Fibroblast of mammary gland (primary cell): Measurements from ENCODE around the gene AQR.
A peak's percentile ranks its signal among the peaks of the same experiment; 100 is the strongest.
"Not testable (repeated sequence)": the region's sequence is repeated elsewhere in the genome, so short reads cannot be mapped to it uniquely, and the experiment has no call there.

Source experiments
- DNase-seq: peaks from one replicate; pipeline ENCODE4 v3.0.0-alpha.2; 2010; ENCODE audit warnings: low read depth
- H3K4me3 ChIP-seq: 2 replicates; pipeline ENCODE4 v1.5.1; 2011; ENCODE audit warnings: low read depth, mild to moderate bottlenecking, low read length, moderate library complexity; ENCODE audit not compliant: control insufficient read depth
- TF ChIP-seq, protein P1 (sequence below): conservative IDR thresholded peaks from 2 replicates; pipeline ENCODE4 v1.5.1; 2011; ENCODE audit warnings: low read depth, low read length, inconsistent platforms; ENCODE audit not compliant: control insufficient read depth, insufficient read depth

Gene AQR

DNA sequence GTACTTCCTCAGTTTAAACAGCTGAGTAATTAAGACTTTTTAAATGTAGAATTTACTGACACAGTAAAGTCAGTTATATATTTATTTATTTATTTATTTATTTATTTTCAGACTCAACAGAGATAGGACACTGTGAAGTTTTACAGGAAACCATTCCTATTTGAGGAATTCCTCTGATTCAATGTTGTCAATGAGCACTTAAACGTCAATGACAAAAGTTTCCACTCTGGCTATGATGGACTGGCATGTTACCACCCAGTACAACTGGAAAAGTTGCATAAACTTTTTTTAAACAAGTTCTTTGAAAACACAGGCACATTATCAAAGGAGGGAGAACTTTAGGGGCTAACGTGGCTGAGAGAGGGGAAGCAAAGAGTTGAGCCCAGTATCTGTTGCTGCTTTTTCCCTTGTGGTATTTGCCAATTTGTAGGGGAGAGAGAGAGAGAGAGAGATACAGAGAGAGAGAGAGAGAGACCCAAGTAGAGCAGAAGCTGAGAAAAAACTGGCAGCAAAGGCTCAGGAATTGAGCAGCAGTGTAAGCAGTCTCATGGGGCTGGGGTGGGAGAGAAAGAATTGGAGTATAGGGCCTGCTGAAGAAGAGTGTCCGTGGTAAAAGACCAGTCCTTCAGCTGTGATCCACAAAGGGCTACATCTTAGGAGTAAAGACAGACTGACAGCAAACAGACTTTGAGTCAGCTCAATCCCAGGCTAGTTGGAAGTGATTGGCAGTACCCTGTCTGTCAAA, 155.9 kb downstream of the AQR start:
- no peak overlapping the region for H3K4me3 ChIP-seq
- TF ChIP-seq, protein P1, sequence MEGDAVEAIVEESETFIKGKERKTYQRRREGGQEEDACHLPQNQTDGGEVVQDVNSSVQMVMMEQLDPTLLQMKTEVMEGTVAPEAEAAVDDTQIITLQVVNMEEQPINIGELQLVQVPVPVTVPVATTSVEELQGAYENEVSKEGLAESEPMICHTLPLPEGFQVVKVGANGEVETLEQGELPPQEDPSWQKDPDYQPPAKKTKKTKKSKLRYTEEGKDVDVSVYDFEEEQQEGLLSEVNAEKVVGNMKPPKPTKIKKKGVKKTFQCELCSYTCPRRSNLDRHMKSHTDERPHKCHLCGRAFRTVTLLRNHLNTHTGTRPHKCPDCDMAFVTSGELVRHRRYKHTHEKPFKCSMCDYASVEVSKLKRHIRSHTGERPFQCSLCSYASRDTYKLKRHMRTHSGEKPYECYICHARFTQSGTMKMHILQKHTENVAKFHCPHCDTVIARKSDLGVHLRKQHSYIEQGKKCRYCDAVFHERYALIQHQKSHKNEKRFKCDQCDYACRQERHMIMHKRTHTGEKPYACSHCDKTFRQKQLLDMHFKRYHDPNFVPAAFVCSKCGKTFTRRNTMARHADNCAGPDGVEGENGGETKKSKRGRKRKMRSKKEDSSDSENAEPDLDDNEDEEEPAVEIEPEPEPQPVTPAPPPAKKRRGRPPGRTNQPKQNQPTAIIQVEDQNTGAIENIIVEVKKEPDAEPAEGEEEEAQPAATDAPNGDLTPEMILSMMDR: no peak
- DNase-seq: no peak

GRCh38 chr15:34812868-34813365, 156.6 kb downstream of the AQR start:
- not testable (repeated sequence) for H3K4me3 ChIP-seq, DNase-seq

- TF ChIP-seq, protein P1: no peak
- H3K4me3 ChIP-seq: no peak overlapping the region
- peak; percentile 73 for DNase-seq
Observed at GRCh38 chr15:34812369-34812768, 157.2 kb downstream of the AQR start.

- H3K4me3 ChIP-seq: no peak overlapping the region
- TF ChIP-seq, protein P1: no peak
- peak; percentile 98 for DNase-seq
Observed at GRCh38 chr15:34810443-34811129, 159.0 kb downstream of the AQR start.

DNA sequence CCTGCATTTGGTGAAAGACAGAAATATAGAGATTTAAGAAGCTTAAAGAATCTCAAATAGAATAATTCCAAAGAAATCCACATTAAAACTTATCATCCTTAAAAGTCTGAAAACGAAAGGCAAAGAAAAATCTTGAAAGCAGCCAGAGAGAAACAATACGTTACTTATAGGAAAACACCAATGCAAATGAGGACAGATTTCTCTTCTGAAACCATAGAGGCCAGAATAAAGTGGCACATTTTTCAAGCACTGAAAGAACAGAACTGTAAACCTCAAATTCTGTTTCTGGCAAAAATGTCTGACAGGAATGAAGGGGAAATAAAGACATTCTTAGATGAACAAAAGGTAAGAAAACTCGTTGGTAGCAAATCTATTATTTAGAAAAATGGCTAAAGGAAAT, 160.4 kb downstream of the AQR start:
- no peak for DNase-seq
- TF ChIP-seq, protein P1: no peak
- no peak overlapping the region for H3K4me3 ChIP-seq

- DNase-seq: peak; percentile 61
Observed at GRCh38 chr15:34808016-34808415, 161.5 kb downstream of the AQR start.

DNA sequence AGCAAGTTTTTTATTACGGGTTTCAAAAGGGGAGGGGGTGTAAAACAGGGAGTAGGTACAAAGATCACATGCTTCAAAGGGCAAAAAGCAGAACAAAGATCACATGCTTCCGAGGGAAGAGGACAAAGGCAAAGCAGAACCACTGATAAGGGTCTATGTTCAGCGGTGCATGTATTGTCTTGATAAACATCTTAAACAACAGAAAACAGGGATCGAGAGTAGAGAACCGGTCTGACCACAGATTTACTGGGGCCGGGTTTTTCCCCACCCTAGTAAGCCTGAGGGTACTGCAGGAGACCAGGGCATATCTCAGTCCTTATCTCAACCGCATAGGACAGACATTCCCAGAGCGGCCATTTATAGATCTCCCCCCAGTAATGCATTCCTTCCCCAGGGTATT, 162.3 kb downstream of the AQR start:
- not testable (repeated sequence) for DNase-seq, H3K4me3 ChIP-seq

More at GRCh38 chr15:34808016-34808415, 161.5 kb downstream of the AQR start:
- no peak overlapping the region for H3K4me3 ChIP-seq
- TF ChIP-seq, protein P1: no peak

- no peak overlapping the region for H3K4me3 ChIP-seq
- TF ChIP-seq, protein P1: no peak
- DNase-seq: no peak
Observed at GRCh38 chr15:34804776-34805175, 164.8 kb downstream of the AQR start.
